Inflammatory macrophage treated with lipopolysaccharide for 1 hour (primary cell): ENCODE results near the gene CACNA1A.
A peak's percentile ranks its signal among the peaks of the same experiment; 100 is the strongest.
"Not testable (repeated sequence)": the region's sequence is repeated elsewhere in the genome, so short reads cannot be mapped to it uniquely, and the experiment has no call there.

Source experiments
- DNase-seq, 2 donors: peaks; one replicate each; pipeline ENCODE4 v3.0.0-alpha.2; 2020 to 2022

The CACNA1A gene

DNA sequence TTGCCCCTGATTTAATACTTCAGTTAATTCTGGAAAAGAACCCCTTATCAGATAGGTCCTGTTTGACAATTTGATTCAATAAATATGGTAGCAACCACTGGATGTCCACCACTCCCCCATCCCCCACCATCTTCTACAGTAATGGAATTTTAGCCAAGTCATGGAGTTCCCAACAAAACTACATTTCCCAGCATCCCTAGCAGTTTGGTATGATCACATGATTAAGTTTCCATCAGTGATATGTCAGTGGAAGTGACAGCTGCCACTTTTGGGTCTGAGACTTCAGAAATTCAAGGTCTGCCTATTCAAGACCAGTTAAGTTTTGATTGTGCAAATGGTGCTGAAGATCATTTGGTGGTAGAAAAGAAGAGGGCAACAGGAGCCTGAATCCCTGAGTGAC, 85.5 kb downstream of the CACNA1A start:
- no peak for DNase-seq

DNA sequence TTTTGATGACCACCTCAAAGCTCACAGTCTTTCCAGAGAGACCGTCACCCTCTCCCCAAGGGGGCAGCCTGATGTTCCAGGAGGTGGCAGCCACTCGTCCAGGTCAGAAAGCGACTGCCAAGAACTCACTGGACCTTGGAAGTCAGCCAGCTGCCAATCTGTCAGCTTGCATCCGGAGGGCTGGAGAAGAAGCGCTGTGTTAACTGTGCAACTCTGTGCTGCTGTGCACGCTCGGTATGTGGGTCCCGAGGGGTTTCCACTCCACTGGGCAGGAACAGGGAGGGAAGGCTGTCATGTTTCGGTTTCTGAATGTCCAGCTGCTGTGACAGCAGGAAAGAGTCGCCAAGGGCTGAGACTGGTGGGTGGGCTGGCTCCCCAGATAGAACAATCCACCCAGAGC, 89.2 kb downstream of the CACNA1A start:
- no peak for DNase-seq

DNA sequence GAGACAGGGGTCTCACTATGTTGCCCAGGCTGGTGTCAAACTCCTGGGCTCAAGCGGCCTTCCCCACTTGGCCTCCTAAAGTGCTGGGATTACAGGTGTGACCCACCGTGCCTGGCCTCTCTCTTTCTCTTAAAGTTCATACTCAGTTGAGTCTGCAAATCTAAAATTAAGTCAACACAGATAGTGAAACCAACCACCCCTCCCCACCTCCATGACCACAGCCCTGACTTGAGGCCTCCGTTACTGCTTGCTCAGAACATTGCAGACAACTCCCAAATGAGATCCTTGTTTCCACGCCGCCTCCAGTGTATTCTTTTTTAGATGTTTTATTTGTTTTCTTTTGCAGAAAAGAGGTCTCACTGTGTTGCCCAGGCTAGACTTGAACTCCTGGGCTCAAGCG, 94.4 kb downstream of the CACNA1A start:
- no peak for DNase-seq

DNA sequence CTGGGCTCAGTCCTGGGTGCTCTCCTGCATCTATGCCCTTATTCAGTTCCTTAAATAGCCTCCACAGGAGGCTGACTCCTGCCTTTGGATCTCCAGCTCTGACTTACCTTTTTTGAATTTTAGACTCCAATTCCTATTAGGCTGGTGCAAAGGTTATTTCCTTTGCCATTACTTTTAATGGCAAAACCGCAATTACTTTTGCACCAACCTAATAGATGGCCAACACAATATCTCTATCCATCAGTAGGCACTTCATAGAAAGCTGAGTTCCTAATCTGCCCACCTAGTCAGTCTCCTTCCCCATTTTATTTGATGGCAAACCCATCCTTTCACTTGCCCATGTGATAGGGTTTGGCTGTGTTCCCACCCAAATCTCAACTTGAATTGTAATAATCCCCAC, 95.3 kb downstream of the CACNA1A start:
- DNase-seq = no peak

DNA sequence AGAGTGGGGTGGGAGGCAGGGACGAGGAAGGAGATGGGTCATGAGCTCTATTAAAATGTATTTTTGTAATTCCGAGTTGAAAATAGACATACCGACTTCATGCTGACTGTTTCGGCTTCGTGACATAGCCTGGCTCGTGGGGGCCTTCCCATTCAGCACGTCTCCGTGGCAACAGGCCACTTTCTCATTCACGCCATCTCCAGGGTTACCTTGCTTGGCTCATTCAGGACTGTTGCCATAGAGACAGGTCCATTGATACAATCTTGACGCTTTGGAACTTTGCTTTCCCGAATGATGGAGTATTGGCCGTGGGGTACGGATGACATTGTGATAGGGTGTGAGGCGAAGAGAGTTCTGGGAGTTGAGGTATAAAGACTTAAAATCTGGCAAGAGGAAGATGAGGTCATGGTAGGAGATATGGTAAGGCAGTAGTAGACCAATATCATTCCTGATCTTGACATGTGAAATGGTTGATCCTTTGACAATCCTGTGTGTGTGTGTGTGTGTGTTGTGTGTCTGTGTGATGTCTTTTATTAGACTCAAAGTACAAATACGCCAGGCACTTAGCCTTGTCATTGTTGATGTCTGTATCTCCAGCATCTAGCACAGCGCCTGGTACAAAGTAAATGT, 97.3 kb downstream of the CACNA1A start:
- DNase-seq = no peak

DNA sequence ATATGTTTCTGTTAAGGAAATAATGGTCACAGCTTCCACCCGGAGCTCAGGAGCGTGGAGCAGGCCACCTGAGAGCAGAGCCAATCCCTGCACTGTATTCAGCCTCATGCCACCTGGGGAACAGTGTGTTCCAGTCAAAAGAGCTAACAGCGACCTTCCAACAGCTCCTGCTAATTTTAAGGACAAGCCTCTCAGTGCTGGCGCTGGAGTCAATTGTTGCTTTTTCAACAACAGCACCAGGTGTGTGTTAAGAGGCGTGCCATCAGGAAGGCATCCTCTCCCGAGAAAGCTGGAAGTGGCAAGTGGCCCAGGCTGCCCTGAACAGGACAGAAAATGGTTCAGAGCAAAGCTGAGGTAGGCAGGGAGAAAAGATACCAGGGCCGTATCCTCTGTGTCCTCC, 102.0 kb downstream of the CACNA1A start:
- DNase-seq = no peak

DNA sequence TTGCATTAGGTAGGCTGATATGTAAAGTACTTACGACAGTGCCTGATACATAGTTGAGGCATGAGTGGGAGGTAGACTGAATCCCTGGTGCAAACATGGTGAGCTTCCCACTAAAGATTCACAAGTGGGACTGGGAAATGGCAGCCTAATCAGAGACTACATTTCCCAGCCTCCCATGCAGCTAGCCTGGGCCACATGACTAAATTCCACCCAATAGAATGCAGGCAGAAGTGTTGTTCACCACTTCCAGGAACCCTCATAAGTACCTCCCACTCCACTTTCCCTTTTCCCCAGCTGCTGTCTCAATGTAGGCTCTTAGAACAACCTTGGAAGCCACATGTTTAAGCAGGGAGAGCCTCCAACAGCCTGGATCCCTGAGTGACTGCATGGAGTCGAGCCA, 104.9 kb downstream of the CACNA1A start:
- DNase-seq = peak; percentile 17 to 27

DNA sequence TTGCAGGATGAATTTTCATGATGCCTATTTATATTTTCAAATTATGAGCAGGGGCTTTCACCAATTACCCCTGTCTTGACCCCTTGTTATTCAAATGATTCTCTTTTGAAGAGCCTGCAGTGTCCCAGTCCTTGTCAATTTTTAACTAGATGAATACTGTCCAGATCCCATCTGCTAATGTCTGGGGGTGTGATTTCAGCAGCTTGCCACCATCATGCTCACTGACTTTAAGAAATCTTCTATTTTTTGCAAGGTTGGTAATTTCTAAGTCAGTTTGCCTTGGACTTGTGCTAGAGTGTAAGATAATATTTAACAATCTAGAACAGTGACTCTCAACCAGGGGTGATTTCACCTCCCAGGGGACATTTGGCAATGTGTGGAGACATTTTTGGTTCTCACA, 106.0 kb downstream of the CACNA1A start:
- no peak for DNase-seq

DNA sequence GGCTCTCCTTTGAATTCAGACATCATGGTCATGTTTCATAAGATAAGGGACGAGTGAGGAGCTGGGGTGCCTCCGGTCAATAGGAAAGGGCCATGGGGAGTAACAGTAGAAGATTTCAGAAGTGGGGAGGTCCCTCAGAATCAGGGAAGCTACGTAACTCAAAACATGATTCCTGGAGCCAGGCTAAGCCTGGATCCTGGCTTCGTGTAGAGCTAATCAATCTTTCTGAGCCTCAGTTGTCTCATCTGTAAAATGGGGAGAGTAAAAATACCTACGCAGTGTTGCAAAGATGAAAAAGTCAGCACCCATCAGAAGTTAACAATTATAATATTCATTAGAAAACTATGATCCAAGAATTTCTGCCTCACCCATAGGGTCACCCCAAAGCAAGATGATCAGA, 106.5 kb downstream of the CACNA1A start:
- DNase-seq = no peak

DNA sequence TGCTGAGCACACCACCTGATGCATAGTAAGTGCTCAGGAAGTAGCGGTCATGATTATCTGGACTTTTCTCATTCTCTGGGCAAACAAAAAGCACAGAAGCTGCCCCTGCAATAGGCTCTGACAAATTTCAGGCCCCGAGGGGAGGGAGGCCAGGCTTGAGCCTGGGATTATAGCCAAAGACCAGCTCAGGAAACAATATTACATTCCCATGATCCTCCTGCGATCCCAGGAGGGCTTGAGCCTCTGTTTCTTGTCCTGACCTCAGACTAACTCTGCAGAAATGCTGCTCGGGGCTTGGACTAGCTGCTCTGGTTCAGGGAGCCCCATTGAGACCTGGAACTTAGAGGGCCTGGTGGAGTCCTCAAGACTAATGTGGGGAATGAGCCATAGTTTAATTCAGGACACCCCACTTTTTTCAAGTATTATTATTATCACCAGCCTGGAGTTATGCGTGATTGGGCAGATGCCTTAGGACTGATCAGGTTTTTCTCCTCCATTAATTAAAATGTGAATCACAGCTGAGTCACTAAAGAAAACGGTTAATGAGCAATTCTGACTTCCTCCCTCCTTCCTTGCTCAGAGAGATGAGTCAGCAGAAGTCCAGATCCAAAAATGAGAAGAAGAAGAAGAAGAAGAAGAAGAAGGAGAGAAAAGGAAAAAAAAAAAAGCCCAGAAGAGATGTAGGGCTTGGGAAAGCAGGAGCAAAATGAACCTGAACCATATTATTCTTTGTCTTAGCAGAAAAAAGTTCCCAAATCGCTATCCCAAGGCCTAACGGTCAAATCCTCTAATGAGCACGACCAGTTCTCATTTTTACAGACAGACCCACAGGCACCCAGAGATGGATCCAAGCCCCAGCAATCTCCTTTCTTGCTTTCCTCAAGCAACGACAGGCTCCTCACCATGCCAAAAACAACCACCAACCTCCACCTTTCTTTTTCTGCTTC, 107.2 kb downstream of the CACNA1A start:
- DNase-seq = peak in 1 of 2 donors; percentile 1

DNA sequence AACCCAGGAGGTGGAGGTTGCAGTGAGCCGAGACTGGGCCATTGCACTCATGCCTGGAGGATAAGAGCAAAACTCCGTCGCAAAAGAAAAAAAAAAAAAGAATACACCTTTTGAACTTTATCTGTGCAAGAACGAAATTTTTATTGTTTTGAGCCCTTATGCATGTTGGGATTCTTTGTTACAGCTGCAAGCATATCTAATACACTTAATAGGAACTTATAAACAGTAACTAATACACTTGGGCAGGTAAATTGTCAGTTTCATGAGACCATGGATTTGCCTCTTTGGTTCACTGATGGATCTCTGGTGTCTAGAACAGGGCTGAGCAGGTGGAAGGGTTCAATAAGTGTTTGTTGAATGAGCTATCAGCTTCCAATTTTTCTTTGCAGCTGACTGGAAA, 108.1 kb downstream of the CACNA1A start:
- no peak for DNase-seq

DNA sequence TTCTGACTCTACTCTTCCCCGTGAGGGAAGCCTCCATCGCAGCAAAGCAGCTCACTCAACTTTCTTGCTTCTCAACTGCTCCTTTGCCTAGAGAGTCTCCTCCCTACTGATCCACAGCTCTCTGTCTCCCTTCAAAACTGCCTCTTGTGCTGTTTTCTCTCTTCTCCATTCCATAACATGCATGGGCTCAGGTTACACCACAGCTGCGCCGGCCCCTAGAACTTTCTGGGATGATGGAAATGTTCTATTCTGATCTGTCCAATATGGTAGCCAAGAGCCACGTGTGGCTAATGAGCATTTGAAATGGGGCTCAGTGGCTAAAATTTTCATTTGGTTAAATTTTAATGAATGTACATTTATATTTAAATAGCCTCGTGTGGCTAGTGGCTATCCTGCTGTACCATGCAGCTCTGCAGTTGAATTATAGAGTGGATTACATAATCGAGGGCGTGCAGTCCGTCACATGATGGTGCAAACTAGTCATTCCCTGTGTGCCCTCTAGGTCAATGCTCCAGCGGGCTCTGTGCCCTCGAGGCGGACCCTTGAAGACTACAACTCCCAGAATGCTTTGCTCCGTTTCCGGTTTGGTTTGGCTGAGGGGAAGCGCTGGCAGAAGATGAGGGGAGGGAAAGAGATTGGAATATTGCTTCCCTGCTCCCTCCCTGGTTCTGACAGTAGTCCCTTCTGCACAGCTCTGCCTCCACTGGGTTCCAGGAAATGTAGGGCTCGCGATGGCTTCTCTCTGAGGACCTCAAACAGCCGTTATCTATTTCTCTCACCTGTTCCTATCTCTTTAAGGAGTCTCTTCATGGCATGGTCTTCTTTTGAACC, 109.8 kb downstream of the CACNA1A start:
- peak; percentile 42 to 53 for DNase-seq

DNA sequence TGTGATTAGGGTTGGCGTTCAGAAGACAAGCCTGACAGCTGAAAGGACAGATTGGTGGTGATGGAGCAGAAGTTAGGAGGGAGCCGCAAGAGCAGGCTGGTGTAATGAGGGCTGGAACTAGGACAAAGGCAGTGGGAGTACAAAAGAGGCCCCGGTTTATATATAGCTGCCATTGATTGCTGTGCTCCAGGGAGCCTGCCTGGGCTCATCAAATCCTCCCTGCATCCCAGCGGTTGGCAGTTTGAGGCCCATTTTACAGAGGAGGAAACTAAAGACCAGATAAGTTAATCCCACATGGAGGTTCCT, 123.7 kb downstream of the CACNA1A start:
- no peak for DNase-seq

DNA sequence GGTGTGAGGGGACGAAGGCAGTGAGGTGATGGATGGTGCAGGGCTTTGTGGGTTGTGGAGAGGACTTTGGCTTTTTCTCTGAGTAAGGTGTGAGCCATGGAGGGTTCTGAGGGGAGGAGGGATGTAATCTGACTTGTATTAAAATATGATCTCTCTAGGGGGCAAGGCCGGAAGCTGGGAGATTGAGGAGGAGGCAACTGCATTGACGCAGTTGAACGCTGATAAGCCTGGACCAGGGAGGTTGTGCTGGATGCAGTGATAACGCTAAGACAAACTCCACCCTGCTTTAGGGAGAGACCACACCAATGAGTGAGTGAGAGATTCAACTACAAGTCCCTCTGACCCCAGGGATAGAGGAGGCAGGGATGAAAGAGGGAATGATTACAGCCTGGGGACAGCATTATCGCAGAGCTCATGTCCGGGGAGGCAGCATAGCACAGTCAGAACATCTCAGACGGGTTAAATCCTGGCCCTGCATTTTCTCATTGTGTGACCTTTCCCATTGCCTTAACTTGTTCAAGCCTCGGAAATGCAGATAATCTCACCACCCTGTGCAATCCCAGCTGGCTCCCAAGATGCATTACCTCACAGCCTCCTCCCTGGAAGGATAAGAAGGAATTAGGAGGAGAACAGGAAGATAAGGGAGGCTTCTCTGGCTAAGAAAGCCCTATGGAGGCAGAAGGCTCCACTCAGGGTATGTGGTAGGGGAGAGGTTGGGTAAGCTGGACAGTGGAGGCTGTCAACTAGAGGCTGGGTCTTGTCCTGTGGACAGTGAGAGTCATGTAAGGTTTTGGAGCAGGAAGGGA, 124.2 kb downstream of the CACNA1A start:
- no peak for DNase-seq

DNA sequence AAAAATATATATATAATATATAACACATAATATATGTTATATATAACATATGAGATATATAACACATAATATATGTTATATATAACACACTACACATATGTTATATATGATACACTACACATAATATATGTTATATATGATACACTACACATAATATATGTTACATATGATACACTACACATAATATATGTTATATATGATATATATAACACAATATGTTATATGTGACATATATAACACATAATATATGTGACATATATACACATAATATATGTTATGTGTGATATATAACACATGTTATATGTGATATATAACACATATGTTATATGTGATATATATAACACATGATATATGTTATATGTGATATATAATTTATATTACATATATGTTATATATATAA, 129.7 kb downstream of the CACNA1A start:
- DNase-seq = no peak

DNA sequence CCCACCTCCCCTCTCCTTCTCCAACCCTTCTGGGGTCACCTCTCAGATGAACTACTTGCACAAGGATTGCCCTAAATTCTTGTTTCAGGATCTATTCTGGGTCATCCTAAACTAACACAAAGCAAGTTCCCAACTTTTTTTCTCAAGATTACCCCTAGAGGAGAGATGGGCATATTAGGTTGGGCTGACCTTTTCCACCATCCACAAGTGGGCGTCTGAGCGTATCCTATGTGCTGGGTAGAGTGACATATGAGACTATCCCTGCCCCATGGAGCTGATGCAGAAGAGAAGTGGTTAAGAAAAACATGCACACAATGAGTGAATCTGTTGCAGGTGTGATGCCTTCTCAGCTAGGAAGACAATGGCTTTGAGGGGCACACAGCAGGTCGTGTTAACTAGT, 132.7 kb downstream of the CACNA1A start:
- DNase-seq = no peak

DNA sequence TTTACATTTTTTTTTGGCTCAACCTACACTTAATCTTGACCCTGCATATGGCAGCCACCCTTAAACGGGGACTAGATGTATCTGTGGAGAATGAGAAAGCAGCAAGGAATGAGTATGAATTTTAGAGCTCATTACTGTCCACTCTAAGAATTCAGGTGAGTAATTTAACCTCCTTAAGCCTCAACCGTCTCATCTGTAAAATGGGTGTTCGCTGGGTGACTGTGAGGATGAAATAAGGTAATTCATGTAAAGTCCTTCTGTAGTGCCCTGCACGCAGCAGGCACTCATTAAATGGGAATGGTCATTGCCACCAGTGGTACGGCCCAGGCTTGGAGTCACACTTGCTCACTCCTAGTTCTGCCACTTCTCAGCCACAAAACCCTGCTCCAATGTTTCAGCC, 135.3 kb downstream of the CACNA1A start:
- DNase-seq = no peak

DNA sequence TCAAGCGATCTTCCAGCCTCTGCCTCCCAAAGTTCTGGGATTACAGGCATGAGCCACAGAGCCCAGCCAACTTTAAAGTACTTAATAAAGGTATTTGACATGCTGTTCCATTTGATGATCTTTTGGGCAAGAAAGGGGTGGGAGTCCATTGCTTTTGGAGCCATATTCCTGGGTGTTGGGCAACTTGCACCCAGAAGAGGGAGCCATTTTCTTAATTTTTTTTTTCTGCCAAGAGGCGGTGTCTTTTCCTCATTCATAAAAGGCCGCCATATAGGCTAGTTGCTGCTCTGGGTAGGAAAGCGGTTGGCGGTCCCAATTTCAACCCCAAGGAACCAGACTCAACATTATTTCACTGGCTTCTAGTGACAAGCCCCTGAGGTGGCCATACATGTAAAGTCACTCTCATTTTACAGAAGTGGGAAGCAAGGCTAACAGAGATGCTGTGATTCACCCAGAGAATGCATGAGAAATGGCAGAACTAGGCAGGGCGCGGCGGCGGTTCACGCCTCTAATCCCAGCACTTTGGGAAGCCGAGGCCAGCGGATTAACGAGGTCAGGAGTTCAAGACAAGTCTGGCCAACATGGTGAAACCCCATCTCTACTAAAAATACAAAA, 139.6 kb downstream of the CACNA1A start:
- DNase-seq = no peak

DNA sequence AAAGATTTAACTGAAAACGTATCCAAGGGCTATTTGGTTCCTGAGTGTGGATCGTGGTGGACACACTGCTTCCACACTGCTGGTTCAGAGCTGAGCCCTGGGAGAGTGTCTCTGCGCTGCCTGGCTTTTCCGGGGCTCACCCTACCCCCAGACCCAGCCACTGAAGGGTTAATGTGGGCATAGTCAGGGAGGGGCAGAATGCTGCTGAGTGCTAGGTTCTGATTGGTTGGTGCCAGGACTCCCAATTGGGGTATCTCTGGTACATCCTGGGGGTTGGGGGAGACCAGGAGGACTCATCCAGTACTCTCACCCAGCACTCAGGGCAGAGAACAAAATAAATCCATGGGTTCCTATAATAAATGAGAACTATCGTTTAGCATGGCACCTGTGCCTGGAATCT, 142.3 kb downstream of the CACNA1A start:
- DNase-seq = no peak

DNA sequence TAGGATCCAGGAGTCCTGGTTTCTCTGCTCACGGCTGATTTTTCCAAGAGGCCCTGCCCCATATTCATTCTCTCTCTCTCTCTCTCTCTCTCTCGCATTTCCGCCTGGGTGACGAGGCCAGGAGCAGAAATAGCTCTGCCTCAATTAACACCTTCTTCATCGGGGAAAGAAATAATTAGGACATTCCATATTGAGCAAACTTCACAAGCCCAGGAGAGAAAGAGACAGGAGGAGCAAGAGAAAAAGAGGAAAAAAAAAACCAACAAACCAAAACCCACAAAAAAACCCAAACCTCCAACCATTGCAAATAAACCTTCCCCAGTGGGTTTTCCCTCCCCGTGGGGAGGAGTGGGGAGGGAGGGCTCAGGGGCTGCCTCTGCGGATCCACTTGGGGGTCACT, 143.0 kb downstream of the CACNA1A start:
- no peak for DNase-seq

DNA sequence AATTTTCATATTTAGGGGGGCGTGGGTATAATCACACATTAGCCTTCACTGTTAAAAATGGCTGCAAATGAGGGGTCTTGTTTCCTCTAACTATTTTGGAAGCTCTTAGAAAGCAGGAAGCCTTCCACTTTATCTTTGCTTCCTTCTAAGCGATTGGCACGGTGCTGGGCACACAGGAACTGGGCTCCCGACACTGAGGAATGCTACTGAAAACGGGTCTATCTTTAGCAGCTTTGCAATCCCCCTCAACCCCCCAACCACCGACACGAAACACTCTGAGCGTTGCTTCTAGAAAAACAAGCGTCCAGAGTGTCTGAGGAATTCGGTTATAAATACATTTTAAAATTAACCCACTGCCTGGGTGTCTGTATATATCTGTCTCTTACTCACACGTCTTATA, 143.6 kb downstream of the CACNA1A start:
- DNase-seq = no peak

DNA sequence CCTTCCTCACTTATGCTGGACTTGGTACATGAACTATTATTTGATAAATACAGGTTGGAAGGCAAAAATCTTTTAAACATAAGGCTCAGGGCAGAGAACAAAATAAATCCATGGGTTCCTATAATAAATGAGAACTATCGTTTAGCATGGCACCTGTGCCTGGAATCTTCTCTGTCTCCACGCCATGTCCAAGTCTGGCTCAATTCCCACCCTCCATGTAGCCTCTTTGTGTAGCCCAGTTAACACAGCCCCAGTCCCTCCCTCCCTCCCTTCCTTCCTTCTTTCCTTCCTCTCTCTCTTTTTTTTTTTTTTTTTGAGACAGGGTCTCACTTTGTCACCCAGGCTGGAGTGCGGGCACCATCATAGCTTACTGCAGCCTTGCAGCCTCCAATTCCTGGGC, 144.6 kb downstream of the CACNA1A start:
- not testable (repeated sequence) for DNase-seq
